WERI-Rb-1 (cell line): Measurements from ENCODE around the gene ASIC4.
A peak's percentile ranks its signal among the peaks of the same experiment; 100 is the strongest.

Experiments used
- DNase-seq: peaks from one replicate; pipeline ENCODE4 v3.0.0-alpha.2; 2020
- H3K27ac ChIP-seq: fragments of 250-450 bp; sonication (Bioruptor Pico); 2 replicates; pipeline ENCODE4 v1.5.1; 2020; ENCODE audit warnings: mild to moderate bottlenecking, moderate library complexity
- H3K27me3 ChIP-seq: fragments of 250-450 bp; sonication (Bioruptor Pico); 2 replicates; pipeline ENCODE4 v1.5.1; 2021; ENCODE audit warnings: mild to moderate bottlenecking, low read depth, moderate library complexity; ENCODE audit not compliant: insufficient read depth, severe bottlenecking
- H3K36me3 ChIP-seq: fragments of 250-450 bp; sonication (Bioruptor Pico); 2 replicates; pipeline ENCODE4 v1.5.1; 2020; ENCODE audit warnings: mild to moderate bottlenecking, moderate library complexity
- H3K4me3 ChIP-seq: 2 replicates; pipeline ENCODE4 v1.5.1; 2011; ENCODE audit warnings: low read depth, mild to moderate bottlenecking, control low read depth, low read length
- H3K9me3 ChIP-seq: fragments of 250-450 bp; sonication (Bioruptor Pico); 2 replicates; pipeline ENCODE4 v1.5.1; 2021; ENCODE audit warnings: mild to moderate bottlenecking, moderate library complexity; ENCODE audit not compliant: severe bottlenecking
- TF ChIP-seq, protein P1 (sequence below): IDR thresholded peaks from 2 replicates; pipeline ENCODE4 v1.5.1; 2011; ENCODE audit warnings: low read depth, mild to moderate bottlenecking, control low read depth, inconsistent platforms, low read length

Gene ASIC4

DNA sequence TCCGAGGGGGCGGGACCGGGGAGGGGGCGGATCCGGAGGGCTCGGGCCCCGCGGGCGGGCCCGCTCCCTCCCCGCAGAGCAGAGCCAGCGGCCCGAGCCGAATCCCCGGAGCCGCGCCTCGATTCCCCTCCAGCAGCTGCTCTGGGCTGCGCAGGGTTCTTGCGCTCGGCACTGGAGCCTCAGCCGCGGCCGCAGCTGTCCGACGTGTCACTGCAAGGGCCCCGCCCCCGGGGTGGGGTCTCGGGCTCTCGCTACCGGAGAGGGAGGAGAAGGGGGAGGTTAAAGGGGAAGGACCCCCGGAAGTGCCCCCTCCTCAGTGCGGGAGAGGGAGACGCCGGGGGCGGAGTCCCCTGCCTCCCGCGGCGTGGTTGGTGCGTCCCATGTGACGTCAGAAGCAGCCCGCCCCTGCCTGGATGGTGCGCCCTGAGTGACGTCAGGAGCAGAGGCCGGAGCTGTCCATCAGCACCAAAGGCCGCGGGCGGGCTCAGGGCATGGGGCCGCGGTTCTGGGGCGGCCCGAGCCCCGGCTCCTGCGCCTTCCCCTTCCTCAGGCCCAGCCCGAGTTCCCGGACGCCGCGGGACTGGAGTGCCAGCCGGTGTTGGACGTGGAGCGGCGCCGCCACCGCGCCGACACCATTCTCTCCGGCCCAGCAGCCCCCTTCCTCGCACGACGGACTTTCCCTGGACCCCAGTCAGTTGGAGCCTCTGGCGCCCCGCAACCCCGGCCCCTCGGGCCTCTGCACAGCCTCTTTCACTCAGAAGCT, 29.5 kb downstream of the ASIC4 start, which contains the start of the genes CHPF and TMEM198:
Gene CHPF (minus strand): TSS at position 214 of the 763 bp plus-strand sequence. CDS start 271 bp downstream, outside the sequence.
Gene TMEM198 (plus strand): TSS at position 433 of the 763 bp plus-strand sequence. CDS start 700 bp downstream, outside the sequence.
- Histone ChIP-seq H3K27ac (peak within 1 kb of the TSS; percentile 81), H3K4me3 (peak within 1 kb of the TSS; percentile 88), H3K27me3 (no peaks in the 10 kb centered on the region), H3K9me3 (no peaks in the 10 kb centered on the region), H3K36me3 (peaks cover 59% of the 10 kb centered on the region)
- TF ChIP-seq, protein P1, sequence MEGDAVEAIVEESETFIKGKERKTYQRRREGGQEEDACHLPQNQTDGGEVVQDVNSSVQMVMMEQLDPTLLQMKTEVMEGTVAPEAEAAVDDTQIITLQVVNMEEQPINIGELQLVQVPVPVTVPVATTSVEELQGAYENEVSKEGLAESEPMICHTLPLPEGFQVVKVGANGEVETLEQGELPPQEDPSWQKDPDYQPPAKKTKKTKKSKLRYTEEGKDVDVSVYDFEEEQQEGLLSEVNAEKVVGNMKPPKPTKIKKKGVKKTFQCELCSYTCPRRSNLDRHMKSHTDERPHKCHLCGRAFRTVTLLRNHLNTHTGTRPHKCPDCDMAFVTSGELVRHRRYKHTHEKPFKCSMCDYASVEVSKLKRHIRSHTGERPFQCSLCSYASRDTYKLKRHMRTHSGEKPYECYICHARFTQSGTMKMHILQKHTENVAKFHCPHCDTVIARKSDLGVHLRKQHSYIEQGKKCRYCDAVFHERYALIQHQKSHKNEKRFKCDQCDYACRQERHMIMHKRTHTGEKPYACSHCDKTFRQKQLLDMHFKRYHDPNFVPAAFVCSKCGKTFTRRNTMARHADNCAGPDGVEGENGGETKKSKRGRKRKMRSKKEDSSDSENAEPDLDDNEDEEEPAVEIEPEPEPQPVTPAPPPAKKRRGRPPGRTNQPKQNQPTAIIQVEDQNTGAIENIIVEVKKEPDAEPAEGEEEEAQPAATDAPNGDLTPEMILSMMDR: no peak
- DNase-seq: peak; percentile 99

DNA sequence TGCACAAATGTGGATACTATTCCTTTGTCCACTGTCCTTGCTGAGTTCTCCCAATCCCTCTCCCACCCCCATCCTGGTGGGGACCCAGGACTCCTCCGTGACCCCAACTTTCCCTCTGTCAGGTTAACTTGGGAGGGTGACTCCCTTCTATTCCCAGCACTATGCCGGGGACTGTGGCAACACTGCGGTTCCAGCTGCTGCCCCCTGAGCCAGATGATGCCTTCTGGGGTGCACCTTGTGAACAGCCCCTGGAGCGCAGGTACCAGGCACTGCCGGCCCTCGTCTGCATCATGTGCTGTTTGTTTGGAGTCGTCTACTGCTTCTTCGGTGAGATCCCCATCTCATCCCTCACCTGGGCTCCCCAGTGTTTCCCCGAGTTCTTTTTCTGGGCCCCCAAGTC, 30.3 kb downstream of the ASIC4 start:
- H3K4me3 ChIP-seq: peak overlapping the region; percentile 88
- peak overlapping the region; percentile 81 for H3K27ac ChIP-seq
- no peak for DNase-seq
- no peaks in the 10 kb centered on the region for H3K27me3 ChIP-seq
- H3K36me3 ChIP-seq: peaks cover 59% of the 10 kb centered on the region
- H3K9me3 ChIP-seq: no peaks in the 10 kb centered on the region
- TF ChIP-seq, protein P1: no peak

DNA sequence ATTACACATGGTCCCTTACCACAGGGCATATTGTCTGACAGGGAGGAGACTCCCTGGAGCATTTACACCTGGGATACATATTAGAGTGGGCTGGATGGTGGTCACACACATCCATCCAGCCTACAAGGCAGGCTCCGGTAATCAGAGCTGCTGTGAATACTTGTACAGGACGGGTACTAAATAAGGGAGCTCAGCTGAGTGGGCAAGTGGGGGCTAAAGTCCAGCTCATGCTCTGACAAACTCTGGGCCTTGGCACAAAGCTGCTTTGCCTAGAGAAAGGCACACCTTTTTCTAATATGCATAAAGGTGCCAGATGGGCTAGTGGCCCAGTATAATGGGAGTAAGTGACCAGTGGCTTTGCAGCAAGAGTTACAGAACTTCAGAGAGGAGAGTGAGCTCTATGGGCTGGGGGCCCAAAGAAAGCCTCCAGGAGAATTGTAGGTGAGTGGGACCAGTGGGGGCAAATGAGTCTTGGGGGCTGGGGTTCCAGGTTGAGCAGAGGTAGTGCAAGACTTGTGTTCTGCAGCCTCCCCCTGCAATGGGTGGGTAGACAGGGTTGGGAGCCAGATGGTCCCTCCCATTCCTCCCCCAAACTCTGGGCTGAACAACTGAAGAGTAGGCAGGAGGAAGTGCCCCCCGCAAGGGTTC, 31.1 kb downstream of the ASIC4 start:
- Histone ChIP-seq H3K27ac (no peak overlapping the region), H3K4me3 (no peak overlapping the region), H3K9me3 (no peaks in the 10 kb centered on the region), H3K27me3 (no peaks in the 10 kb centered on the region), H3K36me3 (peaks cover 56% of the 10 kb centered on the region)
- TF ChIP-seq, protein P1: no peak
- DNase-seq: no peak

DNA sequence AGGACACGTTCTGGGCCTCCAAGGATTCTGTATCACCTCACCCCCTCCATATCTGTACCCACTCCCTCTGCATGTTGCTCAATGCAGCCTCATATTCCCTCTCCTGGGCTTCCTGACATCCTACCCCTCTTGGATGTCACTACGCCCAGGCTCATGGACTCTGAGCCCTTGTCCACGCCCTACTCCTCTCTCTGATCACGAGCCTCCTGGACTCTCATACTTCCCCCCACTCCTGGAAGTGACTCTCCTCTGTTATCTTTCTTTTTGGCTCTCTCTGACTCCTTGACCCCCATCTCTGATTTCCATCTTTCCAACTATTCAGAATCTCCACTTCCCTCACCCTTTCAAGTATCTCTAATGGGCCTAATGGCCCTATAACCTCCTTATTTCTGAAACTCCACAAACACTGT, 31.7 kb downstream of the ASIC4 start:
- no peak for DNase-seq

DNA sequence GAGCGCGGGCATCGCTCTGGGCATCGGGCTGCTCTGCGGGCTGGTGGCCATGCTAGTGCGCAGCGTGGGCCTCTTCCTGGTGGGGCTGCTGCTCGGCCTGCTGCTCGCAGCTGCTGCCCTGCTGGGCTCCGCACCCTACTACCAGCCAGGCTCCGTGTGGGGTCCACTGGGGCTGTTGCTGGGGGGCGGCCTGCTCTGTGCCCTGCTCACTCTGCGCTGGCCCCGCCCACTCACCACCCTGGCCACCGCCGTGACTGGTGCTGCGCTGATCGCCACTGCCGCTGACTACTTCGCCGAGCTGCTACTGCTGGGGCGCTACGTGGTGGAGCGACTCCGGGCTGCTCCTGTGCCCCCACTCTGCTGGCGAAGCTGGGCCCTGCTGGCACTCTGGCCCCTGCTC, 33.3 kb downstream of the ASIC4 start:
- H3K27me3 ChIP-seq: no peaks in the 10 kb centered on the region
- no peak for DNase-seq
- no peak overlapping the region for H3K27ac ChIP-seq
- H3K4me3 ChIP-seq: no peak overlapping the region
- TF ChIP-seq, protein P1: no peak
- no peaks in the 10 kb centered on the region for H3K9me3 ChIP-seq
- peaks cover 44% of the 10 kb centered on the region for H3K36me3 ChIP-seq

More for the DNA sequence above, 31.7 kb downstream of the ASIC4 start:
- Histone ChIP-seq H3K27me3 (no peaks in the 10 kb centered on the region), H3K27ac (no peak overlapping the region), H3K9me3 (no peaks in the 10 kb centered on the region), H3K36me3 (peaks cover 51% of the 10 kb centered on the region), H3K4me3 (no peak overlapping the region)
- TF ChIP-seq, protein P1: no peak
